Endothelial cell of umbilical vein (primary cell): ENCODE data around the gene CEP68. TPM values are rescaled to one million over a fixed set of nuclear protein-coding genes. Genes with fewer than 3 reads are reported as not detected.

Source experiments
- BruUV-seq: library from RNA; stranded (reverse); fragments of 400-500 nt; replicated peaks from 2 replicates; lab custom pipeline; 2021; lab: Mats Ljungman, UMichigan
- CTCF ChIA-PET: fragments of 300-600, 350-600 bp; sonication (Branson Sonifier 250); formaldehyde crosslinking; loops from one replicate; lab custom pipeline; 2021; ENCODE audit warnings: antibody characterized with exemption, inconsistent platforms; lab: Charles Lee
- POLR2A ChIA-PET: fragments of 300-600, 350-600 bp; sonication (Branson Sonifier 250); formaldehyde crosslinking; loops from one replicate; lab custom pipeline; 2021; ENCODE audit warnings: antibody characterized with exemption, inconsistent platforms; lab: Charles Lee
- DNase-seq: peaks from one replicate; pipeline ENCODE4 v3.0.0-alpha.2; 2011; ENCODE audit warnings: low read depth, low spot score
- FAIRE-seq: peaks from 2 replicates; lab custom pipeline; 2011; peaks lifted over from hg19 to GRCh38; lab: Jason Lieb, UNC
- H2AFZ ChIP-seq: 2 replicates; pipeline ENCODE4 v1.6.0; 2012; ENCODE audit warnings: low read depth, low read length, control low read depth, inconsistent platforms
- H3K27ac ChIP-seq: 2 replicates; pipeline ENCODE4 v1.5.1; 2011; ENCODE audit warnings: low read depth, mild to moderate bottlenecking, control low read depth, low read length, moderate library complexity; ENCODE audit not compliant: insufficient read depth
- H3K27me3 ChIP-seq, 2 experiments: 2 replicates each; pipeline versions ENCODE4 v1.6.0 to v1.6.1; 2011; ENCODE audit warnings: low read length in 2 of 2, mixed read lengths in 1 of 2; ENCODE audit not compliant: control insufficient read depth in 2 of 2, insufficient read depth in 2 of 2
- H3K36me3 ChIP-seq, 2 experiments: 2 replicates in 1 of 2; 3 replicates in 1 of 2; pipeline ENCODE4 v1.5.1; 2011; ENCODE audit warnings: low read length in 2 of 2, mild to moderate bottlenecking in 1 of 2, moderate library complexity in 1 of 2; ENCODE audit not compliant: control insufficient read depth in 2 of 2, insufficient read depth in 2 of 2; ENCODE audit errors: extremely low read depth in 1 of 2
- H3K4me1 ChIP-seq: 3 replicates; pipeline ENCODE4 v1.5.1; 2011; ENCODE audit warnings: mild to moderate bottlenecking, low read length; ENCODE audit not compliant: control insufficient read depth, insufficient read depth; ENCODE audit errors: extremely low read depth
- H3K4me2 ChIP-seq: 2 replicates; pipeline ENCODE4 v1.6.1; 2011; ENCODE audit warnings: low read length, control low read depth, mixed read lengths; ENCODE audit not compliant: insufficient read depth
- H3K4me3 ChIP-seq, 3 experiments: fragments of 200-600 bp in 1 of 3; sonication (generic), shearing (Covaris generic) in 1 of 3; replicated peaks in 1 of 3; 2 replicates each; pipeline ENCODE4 v1.5.1; 2011 to 2016; ENCODE audit warnings: control low read depth in 3 of 3, low read length in 3 of 3, mild to moderate bottlenecking in 2 of 3, inconsistent platforms in 1 of 3, low read depth in 1 of 3, moderate library complexity in 1 of 3; ENCODE audit not compliant: insufficient read depth in 1 of 3
- H3K79me2 ChIP-seq: 2 replicates; pipeline ENCODE4 v1.6.0; 2012; ENCODE audit warnings: low read length, inconsistent platforms; ENCODE audit not compliant: control insufficient read depth, insufficient read depth
- H3K9ac ChIP-seq: replicated peaks from 2 replicates; pipeline ENCODE3; 2011; ENCODE audit warnings: low read length, control low read depth; ENCODE audit not compliant: insufficient read depth; ENCODE audit errors: extremely low read depth
- H3K9me1 ChIP-seq: replicated peaks from 3 replicates; pipeline ENCODE4 v1.6.0; 2011; ENCODE audit warnings: mild to moderate bottlenecking, low read length; ENCODE audit not compliant: control insufficient read depth, insufficient read depth; ENCODE audit errors: extremely low read depth
- H3K9me3 ChIP-seq: replicated peaks from 2 replicates; pipeline ENCODE4 v1.5.1; 2012; ENCODE audit warnings: low read length, inconsistent platforms; ENCODE audit not compliant: control insufficient read depth, insufficient read depth
- H4K20me1 ChIP-seq: replicated peaks from 2 replicates; pipeline ENCODE3; 2011; ENCODE audit warnings: mild to moderate bottlenecking, low read length; ENCODE audit not compliant: control insufficient read depth, insufficient read depth; ENCODE audit errors: extremely low read depth
- CTCF ChIP-seq, 2 donors: IDR thresholded peaks; 1 replicate in 1 of 2; 2 replicates in 1 of 2; pipeline ENCODE4 v1.5.1; 2011; ENCODE audit warnings: low read length in 2 of 2, mild to moderate bottlenecking in 2 of 2, moderate library complexity in 2 of 2, control low read depth in 1 of 2, inconsistent platforms in 1 of 2, low read depth in 1 of 2; ENCODE audit not compliant: insufficient read depth in 1 of 2; ENCODE audit errors: extremely low read depth in 1 of 2
- EZH2 ChIP-seq: IDR thresholded peaks from 2 replicates; pipeline ENCODE4 v1.6.1; 2012; ENCODE audit warnings: borderline replicate concordance, low read depth, mild to moderate bottlenecking, moderate library complexity, low read length, inconsistent platforms; ENCODE audit not compliant: severe bottlenecking
- FOS ChIP-seq: IDR thresholded peaks from 2 replicates; pipeline ENCODE4 v1.6.1; 2011; ENCODE audit warnings: mild to moderate bottlenecking, low read length, moderate library complexity, borderline replicate concordance; ENCODE audit not compliant: insufficient read depth
- GATA2 ChIP-seq: IDR thresholded peaks from 2 replicates; pipeline ENCODE4 v1.7.0; 2011; ENCODE audit warnings: low read depth, mild to moderate bottlenecking, moderate library complexity, mixed read lengths, low read length; ENCODE audit not compliant: insufficient read length, insufficient read depth
- JUN ChIP-seq: IDR thresholded peaks from 2 replicates; pipeline ENCODE4 v1.6.1; 2011; ENCODE audit warnings: borderline replicate concordance, low read depth; ENCODE audit not compliant: insufficient read length, insufficient read depth
- MAX ChIP-seq: IDR thresholded peaks from 2 replicates; pipeline ENCODE4 v1.6.1; 2011; ENCODE audit not compliant: insufficient read depth, insufficient read length
- MYC ChIP-seq: IDR thresholded peaks from one replicate; pipeline ENCODE4 v1.6.1; 2011; ENCODE audit warnings: mild to moderate bottlenecking, low read depth, low read length
- POLR2A ChIP-seq: IDR thresholded peaks from 2 replicates; pipeline ENCODE4 v1.6.1; 2012; ENCODE audit warnings: low read depth, mild to moderate bottlenecking, control low read depth, low read length
- POLR2AphosphoS5 ChIP-seq: IDR thresholded peaks from 2 replicates; pipeline ENCODE4 v1.6.1; 2012; ENCODE audit warnings: low read depth, mild to moderate bottlenecking, control low read depth, low read length, moderate library complexity; ENCODE audit not compliant: insufficient read depth
- dilution Hi-C: fragments of 300-500 bp; cut with MboI; formaldehyde crosslinking; loops from one replicate; pipeline ENCODE4 v1.15.0; 2019; ENCODE audit warnings: low sequenced_read_pairs; ENCODE audit not compliant: extremely low pct_ligation_motif_present
- intact Hi-C: fragments of 100-400 bp; cut with micrococcal nuclease; formaldehyde crosslinking; loops from one replicate; pipeline ENCODE4 v1.10.0; 2022
- polyA plus RNA-seq, 4 experiments: library from polyadenylated mRNA; depleted of rRNA in 3 of 4; stranded (reverse) in 3 of 4; unstranded in 1 of 4; fragments of >200 nt; gene quantifications; 2 replicates each; pipeline versions ENCODE4 v1.2.1 to v1.2.3, GENCODE V29; 2011 to 2012; ENCODE audit warnings: missing spikeins in 1 of 4
- total RNA-seq: library from RNA; stranded (reverse); gene quantifications from 2 replicates; pipeline ENCODE4 v1.2.3, GENCODE V29; 2021

Gene CEP68
- total and polyA plus RNA-seq, 2 donors (not counting 3 experiments of a cell fraction or from before 2014, with no cell fraction given) = 21.4 to 22.0 TPM

DNA sequence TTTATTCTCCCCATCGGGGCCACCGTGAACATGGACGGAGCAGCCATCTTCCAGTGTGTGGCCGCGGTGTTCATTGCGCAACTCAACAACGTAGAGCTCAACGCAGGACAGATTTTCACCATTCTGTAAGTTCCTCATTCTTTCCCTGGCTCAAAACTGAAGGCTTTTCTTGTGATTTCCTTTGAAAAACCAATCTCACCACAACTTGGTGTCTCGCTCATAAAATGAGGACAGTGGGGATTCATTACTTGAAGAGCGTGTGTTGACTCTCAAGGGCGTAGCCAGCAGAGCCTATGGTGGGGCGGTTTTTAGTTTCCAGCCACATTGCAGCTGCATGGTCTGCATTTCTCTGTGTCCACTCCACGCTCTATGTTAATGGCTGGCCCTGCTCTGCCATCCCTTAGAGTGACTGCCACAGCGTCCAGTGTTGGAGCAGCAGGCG lies 38.1 kb upstream of the CEP68 start:
- no peak for FAIRE-seq

More for the DNA sequence above, 38.1 kb upstream of the CEP68 start:
- TF ChIP-seq GATA2 (no peak), MAX (no peak), POLR2A (no peak), POLR2AphosphoS5 (no peak), CTCF (IDR thresholded peaks at IDR 0.05; ENCODE audit: extremely low read depth in 1 of 2, insufficient read depth in 1 of 2, low read depth in 1 of 2, low read length in 2 of 2) (no peak), JUN (no peak), FOS (no peak), EZH2 (no peak), MYC (no peak)
- Histone ChIP-seq H3K9ac (no peak overlapping the region), H3K4me1 (no peaks in the 10 kb centered on the region), H3K9me1 (no peaks in the 10 kb centered on the region), H3K9me3 (no peaks in the 10 kb centered on the region), H3K36me3 (peaks cover 0 to 3% of the 10 kb centered on the region in 2 experiments), H3K4me2 (no peak overlapping the region), H3K79me2 (no peaks in the 10 kb centered on the region), H4K20me1 (no peaks in the 10 kb centered on the region), H3K4me3 (no peak overlapping the region), H2AFZ (no peak overlapping the region), H3K27ac (no peak overlapping the region), H3K27me3 (no peaks in the 10 kb centered on the region)
- BruUV-seq = no TSS peak
- no peak for DNase-seq
- CTCF ChIA-PET = interaction anchor here (0.6 to 1.6 kb wide), 2 partner anchors 13 to 151 kb away, joined by 3 read pairs; no protein-coding TSS in a partner anchor
- POLR2A ChIA-PET = no interaction called here
- intact Hi-C loops = no loop called here
- dilution Hi-C loops = no loop called here
